ENCODE data around the gene KCNIP4.

KCNIP4 gene

GRCh38 chr4:20711335-20711734, 1237.2 kb downstream of the KCNIP4 start:
- no peak overlapping the region for H3K4me3 ChIP-seq (replicated peaks; ENCODE audit: low read depth, low read length)
- DNase-seq (ENCODE audit: extremely low read depth, low read depth) = no peak
- TF ChIP-seq CTCF (IDR thresholded peaks at IDR 0.05; ENCODE audit: low read depth, low read length, missing control alignments) = no peak

- H3K4me3 ChIP-seq (replicated peaks; ENCODE audit: low read depth, low read length) = peak within 1 kb of the TSS; percentile 68
- peak; percentile 87 for DNase-seq (ENCODE audit: extremely low read depth, low read depth)
- TF ChIP-seq CTCF (IDR thresholded peaks at IDR 0.05; ENCODE audit: low read depth, low read length, missing control alignments) = no peak
Observed at GRCh38 chr4:20700007-20700761, 1248.4 kb downstream of the KCNIP4 start, which contains the start of gene PACRGL. Gene PACRGL (plus strand): TSS chr4:20700458. CDS start chr4:20704482, 4,024 bp downstream.

GRCh38 chr4:20698820-20699219, 1249.8 kb downstream of the KCNIP4 start:
- H3K4me3 ChIP-seq (replicated peaks; ENCODE audit: low read depth, low read length) = no peak overlapping the region
- TF ChIP-seq CTCF (IDR thresholded peaks at IDR 0.05; ENCODE audit: low read depth, low read length, missing control alignments) = no peak
- DNase-seq (ENCODE audit: extremely low read depth, low read depth) = no peak

- H3K4me3 ChIP-seq (replicated peaks; ENCODE audit: low read depth, low read length) = no peak overlapping the region
- DNase-seq (ENCODE audit: extremely low read depth, low read depth) = no peak
- no peak for TF ChIP-seq CTCF (IDR thresholded peaks at IDR 0.05; ENCODE audit: low read depth, low read length, missing control alignments)
Observed at GRCh38 chr4:20698382-20698781, 1250.2 kb downstream of the KCNIP4 start.

GRCh38 chr4:20696815-20697214, 1251.8 kb downstream of the KCNIP4 start:
- DNase-seq (ENCODE audit: extremely low read depth, low read depth) = no peak
- H3K4me3 ChIP-seq (replicated peaks; ENCODE audit: low read depth, low read length) = no peak overlapping the region
- TF ChIP-seq CTCF (IDR thresholded peaks at IDR 0.05; ENCODE audit: low read depth, low read length, missing control alignments) = no peak

- TF ChIP-seq CTCF (IDR thresholded peaks at IDR 0.05; ENCODE audit: low read depth, low read length, missing control alignments) = no peak
- peak; percentile 22 for DNase-seq (ENCODE audit: extremely low read depth, low read depth)
- H3K4me3 ChIP-seq (replicated peaks; ENCODE audit: low read depth, low read length) = no peak overlapping the region
Observed at GRCh38 chr4:20687864-20688263, 1260.7 kb downstream of the KCNIP4 start.
